Fibroblast of lung (primary cell): ENCODE measurements around the gene ARHGAP11A. TPM values are rescaled to one million over a fixed set of nuclear protein-coding genes. Genes with fewer than 3 reads are reported as not detected.

Experiments
- DNase-seq, 2 donors: peaks; one replicate each; pipeline versions ENCODE4 v3.0.0 to v3.0.0-alpha.2; 2010; ENCODE audit warnings: low read depth in 2 of 2
- H2AFZ ChIP-seq: 2 replicates; pipeline ENCODE4 v1.5.1; 2012; ENCODE audit warnings: low read length, control low read depth, inconsistent platforms
- H3K27ac ChIP-seq: 2 replicates; pipeline ENCODE4 v1.5.1; 2011; ENCODE audit warnings: low read length, control low read depth; ENCODE audit not compliant: insufficient read depth
- H3K27me3 ChIP-seq: 2 replicates; pipeline ENCODE4 v1.5.1; 2011; ENCODE audit warnings: mild to moderate bottlenecking, low read length; ENCODE audit not compliant: control insufficient read depth, insufficient read depth
- H3K36me3 ChIP-seq: 2 replicates; pipeline ENCODE4 v1.5.1; 2011; ENCODE audit warnings: low read length; ENCODE audit not compliant: control insufficient read depth, insufficient read depth
- H3K4me1 ChIP-seq: 2 replicates; pipeline ENCODE4 v1.5.1; 2011; ENCODE audit warnings: low read length; ENCODE audit not compliant: control insufficient read depth, insufficient read depth; ENCODE audit errors: extremely low read depth
- H3K4me2 ChIP-seq: 2 replicates; pipeline ENCODE4 v1.5.1; 2011; ENCODE audit warnings: low read length, control low read depth; ENCODE audit not compliant: insufficient read depth; ENCODE audit errors: extremely low read depth
- H3K4me3 ChIP-seq, 4 experiments: fragments of 200-600 bp in 1 of 4; sonication (generic) in 1 of 4; replicated peaks in 1 of 4; 2 replicates each; pipeline ENCODE4 v1.5.1; 2011 to 2016; ENCODE audit warnings: low read length in 4 of 4, low read depth in 3 of 4, mild to moderate bottlenecking in 3 of 4, control low read depth in 2 of 4, inconsistent platforms in 1 of 4, mixed read lengths in 1 of 4; ENCODE audit not compliant: insufficient read depth in 1 of 4; ENCODE audit errors: control extremely low read depth in 1 of 4
- H3K79me2 ChIP-seq: 2 replicates; pipeline ENCODE4 v1.5.1; 2012; ENCODE audit warnings: mild to moderate bottlenecking, low read length, inconsistent platforms; ENCODE audit not compliant: control insufficient read depth, insufficient read depth
- H3K9ac ChIP-seq: 2 replicates; pipeline ENCODE4 v1.5.1; 2011; ENCODE audit warnings: mild to moderate bottlenecking, low read length, control low read depth; ENCODE audit not compliant: insufficient read depth
- H3K9me3 ChIP-seq: 2 replicates; pipeline ENCODE4 v1.5.1; 2012; ENCODE audit warnings: low read depth, low read length; ENCODE audit not compliant: control insufficient read depth, insufficient read depth
- H4K20me1 ChIP-seq: 2 replicates; pipeline ENCODE4 v1.5.1; 2011; ENCODE audit warnings: low read length; ENCODE audit not compliant: control insufficient read depth, insufficient read depth; ENCODE audit errors: extremely low read depth
- CTCF ChIP-seq, 2 donors: IDR thresholded peaks in 1 of 2; conservative IDR thresholded peaks in 1 of 2; 1 replicate in 1 of 2; 2 replicates in 1 of 2; pipeline ENCODE4 v1.5.1; 2011 to 2012; ENCODE audit warnings: low read length in 2 of 2, control low read depth in 1 of 2, inconsistent platforms in 1 of 2, low read depth in 1 of 2, mild to moderate bottlenecking in 1 of 2
- EZH2 ChIP-seq: IDR thresholded peaks from 2 replicates; pipeline ENCODE4 v1.5.1; 2012; ENCODE audit warnings: low read length, control low read depth, mild to moderate bottlenecking; ENCODE audit errors: missing control alignments
- polyA plus RNA-seq, 2 donors: library from polyadenylated mRNA; depleted of rRNA in 1 of 2; stranded (reverse) in 1 of 2; unstranded in 1 of 2; fragments of >200 nt; gene quantifications; 2 replicates each; pipeline ENCODE4 v1.2.1, GENCODE V29; 2011 to 2012; ENCODE audit warnings: missing spikeins in 1 of 2
- total RNA-seq: library from RNA; depleted of rRNA; stranded (reverse); fragments of >200 nt; gene quantifications from 2 replicates; pipeline ENCODE4 v1.2.1, GENCODE V29; 2014

Gene ARHGAP11A
- total and polyA plus RNA-seq, 2 donors (not counting 1 experiment from before 2014, with no cell fraction given) = 9.1 to 21.1 TPM

- H3K36me3 ChIP-seq = no peaks in the 10 kb centered on the region
- H3K4me3 ChIP-seq = peak overlapping the region in 1 of 4 experiments; percentile 15
- no peaks in the 10 kb centered on the region for H4K20me1 ChIP-seq
- H3K9me3 ChIP-seq = no peaks in the 10 kb centered on the region
- TF ChIP-seq CTCF (conservative IDR thresholded peaks at IDR 0.05 in 1 of 2, IDR thresholded peaks at IDR 0.05 in 1 of 2; ENCODE audit: low read depth in 1 of 2, low read length in 2 of 2) = no peak
- no peak for TF ChIP-seq EZH2
- H3K4me1 ChIP-seq = peaks cover 2% of the 10 kb centered on the region
- peak in 1 of 2 donors; percentile 65 for DNase-seq
- no peaks in the 10 kb centered on the region for H3K27me3 ChIP-seq
- no peaks in the 10 kb centered on the region for H3K79me2 ChIP-seq
- H3K4me2 ChIP-seq = no peak overlapping the region
- no peak overlapping the region for H2AFZ ChIP-seq
- H3K9ac ChIP-seq = no peak overlapping the region
- peak overlapping the region; percentile 18 for H3K27ac ChIP-seq
Observed at GRCh38 chr15:32669896-32670611, 54.8 kb downstream of the ARHGAP11A start.

GRCh38 chr15:32670623-32671022 lies 55.3 kb downstream of the ARHGAP11A start:
- no peaks in the 10 kb centered on the region for H4K20me1 ChIP-seq
- no peak for DNase-seq
- no peak overlapping the region for H3K4me2 ChIP-seq
- no peak overlapping the region for H2AFZ ChIP-seq
- H3K4me3 ChIP-seq = no peak overlapping the region
- TF ChIP-seq EZH2 (no peak), CTCF (conservative IDR thresholded peaks at IDR 0.05 in 1 of 2, IDR thresholded peaks at IDR 0.05 in 1 of 2; ENCODE audit: low read depth in 1 of 2, low read length in 2 of 2) (no peak)
- no peak overlapping the region for H3K27ac ChIP-seq
- peaks cover under 1% of the 10 kb centered on the region for H3K4me1 ChIP-seq
- H3K27me3 ChIP-seq = no peaks in the 10 kb centered on the region
- no peaks in the 10 kb centered on the region for H3K9me3 ChIP-seq
- no peaks in the 10 kb centered on the region for H3K36me3 ChIP-seq
- no peak overlapping the region for H3K9ac ChIP-seq
- H3K79me2 ChIP-seq = no peaks in the 10 kb centered on the region

DNA sequence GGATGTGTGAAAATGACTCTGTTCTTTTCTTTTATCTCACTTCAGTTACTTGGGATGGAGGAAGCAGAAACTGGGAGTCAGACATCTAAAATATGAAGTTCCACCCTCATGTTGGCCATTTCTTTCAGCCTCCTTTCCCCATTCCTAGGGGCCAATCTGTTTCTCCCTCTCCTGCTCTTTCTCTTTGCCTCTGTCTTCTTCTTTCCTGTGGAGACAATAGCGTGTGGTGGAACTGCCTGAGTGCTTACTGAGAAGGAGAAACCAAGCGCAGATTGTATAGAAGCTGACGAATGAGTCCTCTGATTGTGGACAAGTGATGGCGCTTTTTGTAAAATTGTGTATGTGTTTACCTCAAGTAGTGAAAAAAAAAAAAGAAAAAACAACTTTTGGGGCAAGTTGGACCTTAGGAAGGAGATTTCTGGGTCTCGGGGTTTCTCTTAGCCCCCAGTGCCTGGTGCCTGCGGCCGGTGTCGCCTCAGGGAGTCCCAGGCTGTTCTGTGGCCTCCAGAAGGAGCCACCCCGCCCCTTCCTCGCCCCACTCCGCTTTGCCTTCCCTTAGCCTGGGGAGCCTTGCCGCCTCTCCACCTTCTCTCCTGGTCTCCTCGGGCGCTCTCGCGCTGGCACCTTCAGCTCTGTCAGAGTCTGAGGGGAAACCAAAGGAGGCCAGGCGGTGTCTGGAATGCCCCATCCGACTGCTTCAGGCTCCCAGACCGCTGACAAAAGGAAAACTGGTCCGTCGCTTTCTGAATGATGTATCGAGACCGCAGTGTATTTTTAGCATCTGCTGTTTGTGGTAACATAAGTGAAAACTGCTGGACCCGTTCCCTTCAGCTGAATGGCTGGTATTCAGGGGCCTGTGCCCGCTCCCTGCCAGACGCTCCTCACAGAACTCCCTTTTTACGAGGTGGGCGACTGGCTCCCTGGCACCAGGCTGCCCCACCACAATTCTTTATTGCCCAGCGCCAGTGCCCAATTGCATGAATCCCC lies 56.3 kb downstream of the ARHGAP11A start:
- peak in 1 of 2 donors; percentile 59 for DNase-seq
- no peak overlapping the region for H3K4me3 ChIP-seq
- H3K9ac ChIP-seq = no peak overlapping the region
- no peak overlapping the region for H2AFZ ChIP-seq
- H3K4me1 ChIP-seq = no peaks in the 10 kb centered on the region
- H4K20me1 ChIP-seq = no peaks in the 10 kb centered on the region
- H3K36me3 ChIP-seq = no peaks in the 10 kb centered on the region
- no peak overlapping the region for H3K4me2 ChIP-seq
- no peak for TF ChIP-seq CTCF (conservative IDR thresholded peaks at IDR 0.05 in 1 of 2, IDR thresholded peaks at IDR 0.05 in 1 of 2; ENCODE audit: low read depth in 1 of 2, low read length in 2 of 2)
- no peak for TF ChIP-seq EZH2
- no peaks in the 10 kb centered on the region for H3K27me3 ChIP-seq
- no peaks in the 10 kb centered on the region for H3K79me2 ChIP-seq
- H3K9me3 ChIP-seq = no peaks in the 10 kb centered on the region
- H3K27ac ChIP-seq = no peak overlapping the region
